Peyer's patch (tissue), 4 donors: ENCODE results near the gene SKA1.
"Not testable (repeated sequence)": the region's sequence is repeated elsewhere in the genome, so short reads cannot be mapped to it uniquely, and the experiment has no call there.

ENCODE experiments used
- CTCF ChIP-seq, 6 experiments: fragments of 450-650 bp in 4 of 6; fragments of 200-600 bp in 2 of 6; sonication (generic) in 1 of 6; IDR thresholded peaks; one replicate each; pipeline ENCODE4 v1.5.1; 2017 to 2019; ENCODE audit warnings: antibody characterized with exemption in 6 of 6, mild to moderate bottlenecking in 3 of 6, moderate library complexity in 1 of 6
- POLR2A ChIP-seq, 2 donors: fragments of 450-650 bp; IDR thresholded peaks; one replicate each; pipeline ENCODE4 v1.5.1; 2017; ENCODE audit warnings: antibody characterized with exemption in 2 of 2, mild to moderate bottlenecking in 2 of 2, moderate library complexity in 2 of 2

DNA sequence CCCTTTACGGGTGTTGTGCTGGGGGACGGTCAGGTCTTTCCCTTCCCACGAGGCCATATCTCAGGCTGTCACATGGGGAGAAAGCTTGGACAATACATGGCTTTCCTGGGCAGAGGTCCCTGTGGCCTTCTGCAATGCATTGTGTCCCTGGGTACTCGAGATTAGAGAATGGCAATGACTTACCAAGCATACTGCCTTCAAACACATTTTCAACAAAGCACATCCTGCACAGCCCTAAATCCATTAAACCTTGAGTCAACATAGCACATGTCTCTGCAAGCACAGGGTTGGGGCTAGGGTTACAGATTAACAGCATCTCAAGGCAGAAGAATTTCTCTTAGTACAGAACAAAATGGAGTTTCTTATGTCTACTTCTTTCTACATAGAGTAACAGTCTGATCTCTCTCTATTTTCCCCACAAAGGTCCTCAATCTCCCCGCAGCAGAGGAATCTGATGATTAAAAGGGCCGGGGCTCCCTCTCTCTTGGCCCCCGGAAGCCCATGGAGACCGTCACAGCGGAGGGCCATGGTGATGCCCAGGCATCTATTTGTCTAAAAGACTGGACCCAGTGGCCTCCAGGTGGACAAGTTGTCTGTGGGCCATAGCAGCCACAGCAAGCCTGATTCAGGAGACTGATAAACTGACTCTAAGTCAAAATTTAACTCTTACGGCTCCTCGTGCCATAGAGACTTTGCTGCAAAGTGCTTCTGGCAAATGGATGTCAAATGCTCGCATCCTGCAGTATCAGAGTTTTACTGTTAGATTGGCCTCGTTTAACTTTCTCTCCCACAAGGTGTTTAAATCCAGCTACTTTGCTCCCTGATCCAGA, 30.1 kb downstream of the SKA1 start:
- TF ChIP-seq POLR2A, CTCF (IDR thresholded peaks at IDR 0.05): not testable (repeated sequence)
